GM11168 (cell line): Measurements from ENCODE around the gene SAA1.

ENCODE experiments used
- in situ Hi-C: fragments of 300-500 bp; cut with MboI; formaldehyde crosslinking; loops from one replicate; pipeline ENCODE4 v1.12.0; 2022; ENCODE audit warnings: low sequenced_read_pairs; ENCODE audit not compliant: unreplicated experiment

SAA1 gene

DNA sequence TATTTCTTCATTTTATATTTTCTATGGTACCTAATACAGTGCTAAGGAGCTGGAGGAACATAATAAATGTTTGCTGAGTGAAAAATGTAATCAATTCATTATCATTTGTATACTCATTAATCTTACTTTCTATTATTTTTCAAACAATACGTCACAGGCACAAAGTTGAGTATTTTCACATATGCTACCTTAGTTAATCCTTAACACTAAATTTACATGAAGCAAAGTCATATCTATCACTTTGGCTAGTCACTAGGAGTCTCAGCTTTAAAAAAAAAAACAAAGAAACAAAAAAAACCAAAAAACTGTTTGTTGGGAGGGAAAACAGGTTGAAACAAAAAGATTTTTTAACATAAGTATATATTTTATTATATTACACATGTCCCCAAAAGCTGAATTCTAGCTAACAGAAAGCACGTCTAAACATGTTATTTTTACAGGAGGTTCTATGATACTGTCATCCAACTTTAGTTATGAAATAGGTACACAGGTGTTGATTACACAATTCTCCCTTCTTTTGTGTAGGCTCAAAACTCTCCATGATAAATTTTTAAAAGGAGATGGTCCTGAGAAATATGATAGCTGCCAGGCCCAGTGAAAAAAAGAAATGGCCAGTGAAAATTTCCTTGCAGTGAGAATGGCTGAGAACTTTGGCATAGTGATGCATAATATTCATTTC is 41.5 kb downstream of the SAA1 start:
- in situ Hi-C loops = no loop called here

GRCh38 chr11:18308242-18308641 is 42.2 kb downstream of the SAA1 start:
- in situ Hi-C loops = no loop called here

DNA sequence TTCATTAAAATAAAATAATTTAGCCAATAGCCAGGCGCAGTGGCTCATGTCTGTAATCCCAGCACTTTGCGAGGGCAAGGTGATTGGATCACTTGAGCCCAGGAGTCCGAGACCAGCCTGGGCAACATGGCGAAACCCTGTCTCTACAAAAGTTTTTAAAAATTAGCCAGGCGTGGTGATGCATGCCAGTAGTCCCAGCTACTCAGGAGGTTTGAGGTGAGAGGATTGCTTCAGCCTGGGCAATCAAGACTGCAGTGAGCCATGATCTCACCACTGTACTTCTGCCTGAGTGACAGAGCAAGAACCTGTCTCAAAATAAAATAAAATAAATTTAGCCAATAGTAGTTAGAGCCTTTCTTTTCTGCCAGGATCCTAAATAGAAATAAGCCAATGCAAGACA is 43.6 kb downstream of the SAA1 start:
- in situ Hi-C loops = no loop called here

DNA sequence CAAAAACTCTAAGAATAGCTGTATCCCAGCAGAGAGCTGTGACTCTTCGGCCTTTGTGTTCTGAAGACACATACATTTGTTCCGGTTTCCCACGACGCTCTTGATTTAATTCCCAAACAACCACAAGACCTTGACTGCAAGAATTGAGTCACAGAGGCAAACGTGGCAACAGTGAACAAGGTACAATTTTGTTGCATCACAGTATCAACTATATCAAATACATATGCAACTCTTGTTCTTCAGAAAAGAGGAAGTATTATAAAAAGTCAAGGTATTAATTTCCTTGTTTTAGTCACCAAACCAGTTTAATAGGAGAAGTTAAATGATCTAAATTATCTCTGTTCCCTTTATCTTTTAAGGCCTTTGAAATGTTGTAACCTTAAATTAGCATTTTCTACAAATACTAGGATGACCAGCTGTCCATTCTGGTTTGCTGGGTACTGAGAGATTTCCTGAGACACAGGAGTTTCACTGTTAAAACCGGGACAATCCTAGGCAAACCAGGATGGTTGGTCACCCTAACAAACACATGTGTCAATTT is 44.8 kb downstream of the SAA1 start:
- in situ Hi-C loops = no loop called here

- in situ Hi-C loops = no loop called here
These were observed 45.9 kb downstream of the SAA1 start for GRCh38 chr11:18312012-18312411.

GRCh38 chr11:18312663-18313420 is 46.8 kb downstream of the SAA1 start:
- in situ Hi-C loops = no loop called here

DNA sequence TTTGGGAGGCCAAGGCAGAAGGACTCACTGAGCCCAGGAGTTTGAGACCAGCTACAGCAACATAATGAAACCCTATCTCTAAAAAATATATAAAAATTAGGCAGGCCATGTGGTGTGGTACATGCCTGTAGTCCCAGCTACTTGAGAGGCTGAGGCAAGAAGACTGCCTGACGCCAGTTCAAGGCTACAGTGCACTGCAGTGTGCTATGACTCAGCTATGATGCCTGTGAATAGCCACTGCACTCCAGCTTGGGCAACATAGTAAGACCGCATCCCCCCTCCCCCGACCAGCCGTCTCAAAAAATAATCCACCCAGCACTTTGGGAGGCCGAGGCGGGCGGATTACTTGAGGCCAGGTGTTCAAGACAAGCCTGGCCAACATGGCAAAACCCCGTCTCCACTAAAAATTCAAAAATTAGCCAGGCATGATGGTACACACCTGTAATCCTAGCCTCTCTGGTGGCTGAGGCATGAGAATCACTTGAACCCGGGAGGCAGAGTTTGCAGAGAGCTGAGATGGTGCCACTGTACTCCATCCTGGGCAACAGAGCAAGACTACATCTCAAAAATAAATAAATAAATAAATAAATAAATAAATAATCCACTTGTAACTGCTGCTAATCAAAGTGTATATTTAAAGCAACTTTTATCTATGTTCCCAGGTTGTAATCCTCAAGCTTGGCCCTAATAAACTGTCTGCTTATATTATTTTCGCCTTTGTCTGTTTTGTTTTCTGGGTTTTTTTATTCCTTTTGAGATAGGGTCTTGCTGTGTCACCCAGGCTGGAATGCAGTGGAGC is 48.1 kb downstream of the SAA1 start:
- in situ Hi-C loops = no loop called here

DNA sequence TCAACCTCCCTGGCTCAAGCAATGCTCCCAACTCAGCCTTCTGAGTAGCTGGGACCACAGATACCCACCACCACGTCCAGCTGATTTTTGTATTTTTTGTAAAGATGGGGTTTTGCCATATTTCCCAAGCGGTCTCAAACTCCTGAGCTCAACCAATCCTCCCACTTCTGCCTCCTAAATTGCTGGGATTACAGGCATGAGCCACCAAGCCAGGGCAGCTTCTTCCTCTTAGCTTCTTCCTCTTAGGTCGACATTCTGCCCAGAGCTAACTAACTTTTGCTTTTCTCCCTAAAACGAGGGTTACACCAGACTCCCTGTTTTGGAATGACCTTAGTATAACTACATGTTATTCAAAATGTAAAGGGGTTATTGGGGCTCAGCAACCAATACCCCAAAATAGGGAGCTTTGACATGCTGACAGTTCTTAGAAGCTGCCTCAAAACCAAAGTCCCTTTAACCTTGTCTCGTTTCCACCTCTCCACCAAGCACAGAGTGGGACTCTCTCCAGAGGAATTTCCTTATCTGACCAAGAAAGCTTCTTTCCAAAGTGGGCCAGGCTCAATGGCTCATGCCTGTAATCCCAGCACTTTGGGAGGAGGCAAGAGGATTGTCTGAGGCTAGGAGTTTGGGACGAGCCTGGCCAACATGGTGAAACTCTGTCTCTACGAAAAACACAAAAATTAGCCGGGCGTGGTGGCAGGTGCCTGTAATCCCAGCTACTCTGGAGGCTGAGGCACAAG is 48.9 kb downstream of the SAA1 start:
- in situ Hi-C loops = no loop called here

GRCh38 chr11:18315893-18316292 is 49.8 kb downstream of the SAA1 start:
- in situ Hi-C loops = no loop called here

- in situ Hi-C loops = no loop called here
These were observed 51.5 kb downstream of the SAA1 start for GRCh38 chr11:18317551-18317950.
